Loucy (cell line): Measurements from ENCODE around the gene ZNF70.

Experiments
- EZH2phosphoT487 ChIP-seq: fragments of 200-600 bp; IDR thresholded peaks from 2 replicates; pipeline ENCODE4 v1.6.1; 2018; ENCODE audit warnings: antibody characterized with exemption, mild to moderate bottlenecking, moderate library complexity, borderline replicate concordance
- TF ChIP-seq, protein P1 (sequence below): fragments of 200-600 bp; sonication (generic); conservative IDR thresholded peaks from 2 replicates; pipeline ENCODE4 v1.5.1; 2014; ENCODE audit warnings: mild to moderate bottlenecking, antibody characterized with exemption, low read length

DNA sequence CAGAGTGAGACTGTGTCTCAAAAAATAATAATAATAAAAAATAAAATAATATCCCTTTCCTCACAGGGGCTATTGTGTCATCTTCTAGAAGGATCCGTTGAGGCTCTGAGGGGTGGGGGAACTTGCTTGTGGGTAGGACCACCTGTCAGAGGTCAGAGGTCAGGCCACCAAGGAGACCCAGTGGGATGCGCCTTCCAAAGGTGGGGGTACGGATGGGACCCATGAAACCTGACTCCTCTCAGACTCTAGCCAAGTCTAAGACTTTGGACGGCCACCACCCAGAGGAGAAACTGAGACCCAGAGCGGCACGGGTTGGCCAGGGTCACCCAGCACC is 21.4 kb upstream of the ZNF70 start:
- no peak for TF ChIP-seq EZH2phosphoT487
- TF ChIP-seq, protein P1, sequence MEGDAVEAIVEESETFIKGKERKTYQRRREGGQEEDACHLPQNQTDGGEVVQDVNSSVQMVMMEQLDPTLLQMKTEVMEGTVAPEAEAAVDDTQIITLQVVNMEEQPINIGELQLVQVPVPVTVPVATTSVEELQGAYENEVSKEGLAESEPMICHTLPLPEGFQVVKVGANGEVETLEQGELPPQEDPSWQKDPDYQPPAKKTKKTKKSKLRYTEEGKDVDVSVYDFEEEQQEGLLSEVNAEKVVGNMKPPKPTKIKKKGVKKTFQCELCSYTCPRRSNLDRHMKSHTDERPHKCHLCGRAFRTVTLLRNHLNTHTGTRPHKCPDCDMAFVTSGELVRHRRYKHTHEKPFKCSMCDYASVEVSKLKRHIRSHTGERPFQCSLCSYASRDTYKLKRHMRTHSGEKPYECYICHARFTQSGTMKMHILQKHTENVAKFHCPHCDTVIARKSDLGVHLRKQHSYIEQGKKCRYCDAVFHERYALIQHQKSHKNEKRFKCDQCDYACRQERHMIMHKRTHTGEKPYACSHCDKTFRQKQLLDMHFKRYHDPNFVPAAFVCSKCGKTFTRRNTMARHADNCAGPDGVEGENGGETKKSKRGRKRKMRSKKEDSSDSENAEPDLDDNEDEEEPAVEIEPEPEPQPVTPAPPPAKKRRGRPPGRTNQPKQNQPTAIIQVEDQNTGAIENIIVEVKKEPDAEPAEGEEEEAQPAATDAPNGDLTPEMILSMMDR, result no peak
